Gastroesophageal sphincter (tissue), 4 donors: ENCODE results near the gene CGN. TPM values are rescaled to one million over a fixed set of nuclear protein-coding genes. Genes with fewer than 3 reads are reported as not detected.

Source experiments
- ATAC-seq: fragments of 150-250 bp; one replicate; pipeline ENCODE4 v1.9.1; 2016; ENCODE audit warnings: mild to moderate bottlenecking, moderate library complexity
- H3K27ac ChIP-seq, 4 donors: fragments of 200-600 bp; sonication (generic) in 3 of 4; 1 replicate in 3 of 4; 2 replicates in 1 of 4; pipeline ENCODE4 v1.5.1; 2016 to 2019
- H3K27me3 ChIP-seq: fragments of 200-600 bp; sonication (generic); one replicate; pipeline ENCODE4 v1.5.1; 2019
- H3K36me3 ChIP-seq, 2 donors: fragments of 200-600 bp; sonication (generic); one replicate each; pipeline ENCODE4 v1.5.1; 2019; ENCODE audit warnings: control low read depth in 1 of 2
- H3K4me1 ChIP-seq, 3 donors: fragments of 200-600 bp; sonication (generic); 1 replicate in 2 of 3; 2 replicates in 1 of 3; pipeline ENCODE4 v1.5.1; 2016 to 2019; ENCODE audit warnings: control low read depth in 2 of 3
- H3K4me3 ChIP-seq, 2 donors: fragments of 200-600 bp; sonication (generic); one replicate each; pipeline ENCODE4 v1.5.1; 2019; ENCODE audit warnings: mild to moderate bottlenecking in 1 of 2, moderate library complexity in 1 of 2
- H3K9me3 ChIP-seq, 3 donors: fragments of 200-600 bp; sonication (generic); one replicate each; pipeline ENCODE4 v1.5.1; 2017 to 2019; ENCODE audit warnings: control low read depth in 2 of 3
- EP300 ChIP-seq: sonication (generic); formaldehyde crosslinking; IDR thresholded peaks from one replicate; pipeline ENCODE4 v1.6.1; 2017; ENCODE audit warnings: antibody characterized with exemption, mild to moderate bottlenecking
- POLR2A ChIP-seq, 2 donors: fragments of 450-650 bp; IDR thresholded peaks; one replicate each; pipeline ENCODE4 v1.6.1; 2017; ENCODE audit warnings: antibody characterized with exemption in 2 of 2, mild to moderate bottlenecking in 2 of 2, moderate library complexity in 1 of 2
- POLR2AphosphoS5 ChIP-seq: sonication (generic); formaldehyde crosslinking; IDR thresholded peaks from one replicate; pipeline ENCODE4 v1.6.1; 2017; ENCODE audit warnings: antibody characterized with exemption
- WGBS, 2 donors: methylation state at CpG; one replicate each; pipeline ENCODE4 v1.1.5; 2018; ENCODE audit warnings: low coverage in 1 of 2; 5-methylcytosine and 5-hydroxymethylcytosine counted together
- total RNA-seq, 4 donors: library from RNA; depleted of rRNA; stranded (reverse); fragments of >200 nt; gene quantifications; one replicate each; pipeline ENCODE4 v1.1.0, GENCODE V29; 2016
- TF ChIP-seq, protein P1 (sequence below), 4 experiments: fragments of 200-600 bp in 2 of 4; fragments of 450-650 bp in 2 of 4; sonication (generic) in 1 of 4; IDR thresholded peaks; one replicate each; pipeline ENCODE4 v1.5.1; 2017 to 2019; ENCODE audit warnings: antibody characterized with exemption in 4 of 4, mild to moderate bottlenecking in 2 of 4, moderate library complexity in 2 of 4

The CGN gene
- total RNA-seq, 4 donors from 2014 or later = 0.13 to 2.2 (median 0.29) TPM

DNA sequence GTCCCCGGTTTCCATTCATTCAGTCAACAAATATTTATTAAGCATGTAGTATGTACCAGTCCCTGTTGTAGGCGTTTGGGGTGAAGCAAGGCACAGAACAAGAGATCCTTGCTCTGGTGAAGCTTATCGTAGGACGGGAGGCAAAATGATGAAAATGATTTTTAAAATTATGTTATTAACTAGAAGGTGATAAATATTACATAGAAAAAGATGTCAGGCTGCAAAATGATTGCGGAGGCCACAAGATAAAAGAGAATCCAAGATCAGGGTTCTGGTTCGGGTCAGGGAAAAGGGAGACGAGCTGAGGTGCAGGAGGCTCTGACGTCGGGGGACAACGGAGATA lies 602 bp upstream of the CGN start:
- Histone ChIP-seq H3K4me3 (peak overlapping the region; percentile 57 to 78), H3K27me3 (peaks cover 6% of the 10 kb centered on the region), H3K27ac (peak overlapping the region; percentile 30 to 89 (median 86)), H3K36me3 (no peaks in the 10 kb centered on the region), H3K9me3 (no peaks in the 10 kb centered on the region), H3K4me1 (peaks cover 2 to 24% (median 9%) of the 10 kb centered on the region in 3 donors)
- ATAC-seq = no peak
- WGBS, 2 donors = 4 to 7% methylated on average over 10 of the region's 10 CpGs
- TF ChIP-seq, protein P1, sequence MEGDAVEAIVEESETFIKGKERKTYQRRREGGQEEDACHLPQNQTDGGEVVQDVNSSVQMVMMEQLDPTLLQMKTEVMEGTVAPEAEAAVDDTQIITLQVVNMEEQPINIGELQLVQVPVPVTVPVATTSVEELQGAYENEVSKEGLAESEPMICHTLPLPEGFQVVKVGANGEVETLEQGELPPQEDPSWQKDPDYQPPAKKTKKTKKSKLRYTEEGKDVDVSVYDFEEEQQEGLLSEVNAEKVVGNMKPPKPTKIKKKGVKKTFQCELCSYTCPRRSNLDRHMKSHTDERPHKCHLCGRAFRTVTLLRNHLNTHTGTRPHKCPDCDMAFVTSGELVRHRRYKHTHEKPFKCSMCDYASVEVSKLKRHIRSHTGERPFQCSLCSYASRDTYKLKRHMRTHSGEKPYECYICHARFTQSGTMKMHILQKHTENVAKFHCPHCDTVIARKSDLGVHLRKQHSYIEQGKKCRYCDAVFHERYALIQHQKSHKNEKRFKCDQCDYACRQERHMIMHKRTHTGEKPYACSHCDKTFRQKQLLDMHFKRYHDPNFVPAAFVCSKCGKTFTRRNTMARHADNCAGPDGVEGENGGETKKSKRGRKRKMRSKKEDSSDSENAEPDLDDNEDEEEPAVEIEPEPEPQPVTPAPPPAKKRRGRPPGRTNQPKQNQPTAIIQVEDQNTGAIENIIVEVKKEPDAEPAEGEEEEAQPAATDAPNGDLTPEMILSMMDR (IDR thresholded peaks at IDR 0.05) = no peak
- no peak for TF ChIP-seq POLR2A (IDR thresholded peaks at IDR 0.05)
- no peak for TF ChIP-seq POLR2AphosphoS5
- TF ChIP-seq EP300 = no peak

DNA sequence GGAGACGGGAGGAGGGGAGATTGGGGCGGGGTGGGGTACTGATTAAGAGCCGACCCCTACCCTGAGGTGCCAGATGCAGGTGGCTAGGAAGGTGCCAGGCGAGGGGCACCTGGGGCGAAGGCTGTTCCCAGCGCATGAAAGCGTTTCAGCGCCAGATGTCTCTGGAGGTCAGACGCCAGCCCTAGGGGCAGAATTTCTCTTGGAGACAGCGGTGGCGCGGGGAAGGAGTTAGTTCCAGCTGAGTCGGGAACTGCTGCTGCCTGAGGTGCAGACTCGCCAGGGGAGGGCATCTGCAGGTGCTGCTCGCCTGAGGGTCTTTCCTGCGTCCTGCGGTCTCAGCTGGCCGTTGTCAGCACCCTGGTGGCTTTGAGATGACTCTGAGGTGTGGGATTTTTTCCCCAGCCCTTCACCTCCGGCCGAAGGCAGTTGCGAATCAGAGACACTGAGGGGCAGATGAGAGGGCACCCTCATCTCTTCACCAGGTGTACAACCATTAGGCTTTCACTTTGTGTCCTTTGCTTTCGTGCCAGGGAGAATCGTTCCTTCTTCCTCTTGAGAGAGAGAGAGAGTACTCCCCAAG lies 539 bp downstream of the CGN start:
- H3K36me3 ChIP-seq = no peaks in the 10 kb centered on the region
- WGBS, 2 donors = 0% methylated on average over 3 of the region's 23 CpGs; no CpG with 5 or more reads in 1 of the 2 donors
- peak; percentile 40 for ATAC-seq
- TF ChIP-seq, protein P1 (IDR thresholded peaks at IDR 0.05) = no peak
- TF ChIP-seq EP300 = no peak
- no peak for TF ChIP-seq POLR2A (IDR thresholded peaks at IDR 0.05)
- no peak for TF ChIP-seq POLR2AphosphoS5
- no peaks in the 10 kb centered on the region for H3K9me3 ChIP-seq
- H3K27me3 ChIP-seq = peaks cover 6% of the 10 kb centered on the region
- peaks cover 2 to 24% (median 9%) of the 10 kb centered on the region in 3 donors for H3K4me1 ChIP-seq
- H3K27ac ChIP-seq = peak overlapping the region in 3 of 4 donors; percentile 85 to 89 (median 88)
- H3K4me3 ChIP-seq = peak overlapping the region; percentile 57 to 78

DNA sequence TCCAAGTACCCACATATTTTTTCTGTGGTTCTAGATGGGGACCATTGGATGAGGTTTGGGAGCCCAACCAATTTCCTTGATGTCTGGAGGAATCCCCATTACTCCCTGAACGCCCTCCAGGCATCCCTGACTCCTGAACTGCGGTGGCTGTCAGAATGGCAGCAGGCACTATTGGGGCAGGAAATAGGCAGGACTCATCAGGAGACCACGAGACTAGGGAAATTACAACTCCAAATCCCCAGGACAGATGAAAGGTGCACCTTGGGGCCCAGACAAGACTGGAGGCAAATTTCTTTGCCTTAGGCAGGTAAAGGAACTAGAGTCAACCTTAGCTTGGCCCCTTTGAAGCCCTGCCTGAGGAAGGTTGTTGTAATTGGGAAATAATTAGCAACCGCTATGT lies 1.1 kb downstream of the CGN start:
- no peak for ATAC-seq
- H3K4me3 ChIP-seq = peak overlapping the region in 1 of 2 donors; percentile 78
- no peak for TF ChIP-seq POLR2A (IDR thresholded peaks at IDR 0.05)
- TF ChIP-seq EP300 = no peak
- no peak for TF ChIP-seq POLR2AphosphoS5
- TF ChIP-seq, protein P1 (IDR thresholded peaks at IDR 0.05) = no peak
- no peak overlapping the region for H3K27ac ChIP-seq
- H3K27me3 ChIP-seq = peaks cover 6% of the 10 kb centered on the region
- H3K36me3 ChIP-seq = no peaks in the 10 kb centered on the region
- 100% methylated on average over 1 of the region's 4 CpGs; no CpG with 5 or more reads in 1 of the 2 donors for WGBS, 2 donors
- peaks cover 2 to 24% (median 9%) of the 10 kb centered on the region in 3 donors for H3K4me1 ChIP-seq
- H3K9me3 ChIP-seq = no peaks in the 10 kb centered on the region

DNA sequence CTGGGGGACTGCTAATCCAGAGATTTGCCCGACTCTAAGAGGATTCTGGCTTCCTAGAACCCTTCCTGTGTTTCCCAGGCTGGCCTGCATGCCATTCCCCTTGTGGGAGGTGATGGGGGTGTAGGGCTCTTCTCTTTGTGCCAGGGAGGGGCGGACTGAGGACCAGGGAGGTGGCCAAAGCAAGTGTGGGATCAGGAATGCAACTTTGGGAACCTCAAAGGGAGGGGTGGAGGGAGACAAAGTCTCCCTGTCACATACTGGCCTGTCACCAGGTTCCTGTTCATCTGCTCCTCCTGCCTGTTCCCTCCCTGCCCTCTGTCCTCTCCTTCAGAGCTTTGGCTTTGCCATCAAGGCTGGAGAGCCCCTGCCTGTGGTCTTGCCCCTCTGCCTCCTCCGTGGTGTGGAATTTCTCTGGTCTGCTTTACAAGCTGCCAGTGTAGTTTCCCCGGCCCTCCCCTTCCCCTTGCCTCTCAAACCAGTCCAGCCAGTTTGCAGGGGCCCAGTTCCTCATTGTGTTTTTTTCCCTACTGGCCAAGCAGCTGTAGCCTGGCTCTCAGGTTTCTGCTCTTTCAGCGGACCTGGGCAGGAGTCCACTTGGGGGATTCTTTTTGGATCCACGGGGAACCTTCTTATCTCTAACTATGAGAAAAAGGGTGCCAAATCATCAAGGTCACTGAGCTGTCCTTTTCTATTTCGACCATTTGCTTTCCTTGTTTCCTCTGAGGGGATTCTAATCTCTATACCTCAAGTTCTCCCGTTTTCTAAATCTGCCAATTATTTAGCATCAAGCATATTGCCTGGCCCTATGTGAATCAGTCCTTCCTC lies 1.8 kb downstream of the CGN start:
- H3K4me3 ChIP-seq = no peak overlapping the region
- peaks cover 6% of the 10 kb centered on the region for H3K27me3 ChIP-seq
- TF ChIP-seq POLR2A (IDR thresholded peaks at IDR 0.05) (no peak), EP300 (no peak)
- TF ChIP-seq, protein P1 (IDR thresholded peaks at IDR 0.05) = no peak

More for the DNA sequence above, 1.8 kb downstream of the CGN start:
- no peak for ATAC-seq
- Histone ChIP-seq H3K36me3 (no peaks in the 10 kb centered on the region), H3K27ac (no peak overlapping the region), H3K4me1 (peaks cover 2 to 24% (median 9%) of the 10 kb centered on the region in 3 donors), H3K9me3 (no peaks in the 10 kb centered on the region)
- 64 to 84% methylated on average over 6 to 8 of the region's 8 CpGs for WGBS, 2 donors
